ENCODE results near the gene DOCK11.

The DOCK11 gene

DNA sequence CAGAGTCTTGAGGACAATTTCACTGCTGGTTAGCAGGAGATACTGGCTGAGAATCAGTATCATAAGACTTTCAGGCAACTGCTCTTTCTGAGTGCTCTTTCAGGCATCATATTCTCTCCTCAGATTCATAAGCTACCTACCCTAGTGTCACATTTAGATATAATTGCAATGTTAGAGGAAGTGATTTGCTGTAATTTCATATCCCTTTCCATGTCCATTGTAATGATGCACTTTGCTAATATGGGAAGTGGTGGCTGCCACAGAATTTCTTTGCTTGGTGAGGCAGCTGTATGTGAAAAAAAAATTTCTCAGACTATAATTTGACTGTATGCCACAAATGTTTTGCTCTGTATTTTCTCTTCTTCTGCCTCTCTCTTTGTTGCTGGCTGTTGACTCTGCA is 63.3 kb downstream of the DOCK11 start:
- H3K9ac ChIP-seq (ENCODE audit: low read depth, low read length) = no peak overlapping the region
- H3K4me3 ChIP-seq (ENCODE audit: low read length) = no peak overlapping the region
- no peaks in the 10 kb centered on the region for H3K9me3 ChIP-seq (replicated peaks; ENCODE audit: low read length)
- H3K27me3 ChIP-seq (ENCODE audit: control insufficient read depth, insufficient read depth, low read length) = no peaks in the 10 kb centered on the region
- H3K4me2 ChIP-seq (ENCODE audit: low read length) = no peak overlapping the region
- H3K36me3 ChIP-seq (ENCODE audit: insufficient read depth, low read length) = no peaks in the 10 kb centered on the region
- H3K4me1 ChIP-seq (ENCODE audit: control insufficient read depth, insufficient read depth, low read length) = no peaks in the 10 kb centered on the region

GRCh38 chrX:118560489-118560888 is 64.9 kb downstream of the DOCK11 start:
- Histone ChIP-seq H3K4me2 (ENCODE audit: low read length) (no peak overlapping the region), H3K27me3 (ENCODE audit: control insufficient read depth, insufficient read depth, low read length) (no peaks in the 10 kb centered on the region), H3K4me1 (ENCODE audit: control insufficient read depth, insufficient read depth, low read length) (no peaks in the 10 kb centered on the region), H3K9ac (ENCODE audit: low read depth, low read length) (no peak overlapping the region), H3K4me3 (ENCODE audit: low read length) (no peak overlapping the region), H3K36me3 (ENCODE audit: insufficient read depth, low read length) (no peaks in the 10 kb centered on the region), H3K9me3 (replicated peaks; ENCODE audit: low read length) (no peaks in the 10 kb centered on the region)

DNA sequence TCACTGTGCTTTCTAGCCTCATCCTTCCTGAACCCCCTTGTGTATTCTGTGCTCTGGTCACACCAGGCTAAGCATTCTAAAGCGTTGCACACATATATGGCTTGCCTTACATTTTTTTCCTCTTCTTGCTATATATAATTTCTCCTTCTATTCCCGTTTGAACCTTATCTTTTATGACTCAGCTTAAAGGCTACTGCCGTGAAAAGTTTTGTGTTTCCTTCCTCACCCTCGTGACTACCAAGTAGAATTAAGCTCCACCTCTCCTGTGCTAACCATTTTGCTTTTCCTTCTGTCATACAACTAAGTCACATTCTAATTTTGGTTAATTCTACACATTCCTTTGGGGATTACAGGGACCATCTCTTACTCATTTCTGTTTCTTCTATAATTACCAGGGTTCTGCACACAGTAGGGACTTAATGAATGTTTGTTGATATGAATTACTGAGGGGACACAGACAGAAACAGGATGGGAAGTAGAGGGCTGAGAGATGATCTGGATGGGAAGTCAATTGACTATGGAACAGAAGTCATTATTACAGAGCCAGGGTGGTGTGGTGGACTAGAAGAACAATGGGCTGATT is 67.1 kb downstream of the DOCK11 start:
- Histone ChIP-seq H3K4me3 (ENCODE audit: low read length) (no peak overlapping the region), H3K36me3 (ENCODE audit: insufficient read depth, low read length) (no peaks in the 10 kb centered on the region)

GRCh38 chrX:118564498-118564897 is 68.9 kb downstream of the DOCK11 start:
- Histone ChIP-seq H3K9me3 (replicated peaks; ENCODE audit: low read length) (no peaks in the 10 kb centered on the region), H3K4me2 (ENCODE audit: low read length) (no peak overlapping the region), H3K27me3 (ENCODE audit: control insufficient read depth, insufficient read depth, low read length) (no peaks in the 10 kb centered on the region), H3K4me3 (ENCODE audit: low read length) (no peak overlapping the region), H3K9ac (ENCODE audit: low read depth, low read length) (no peak overlapping the region), H3K4me1 (ENCODE audit: control insufficient read depth, insufficient read depth, low read length) (no peaks in the 10 kb centered on the region), H3K36me3 (ENCODE audit: insufficient read depth, low read length) (no peaks in the 10 kb centered on the region)

More for the DNA sequence above, 67.1 kb downstream of the DOCK11 start:
- Histone ChIP-seq H3K27me3 (ENCODE audit: control insufficient read depth, insufficient read depth, low read length) (no peaks in the 10 kb centered on the region), H3K9me3 (replicated peaks; ENCODE audit: low read length) (no peaks in the 10 kb centered on the region), H3K9ac (ENCODE audit: low read depth, low read length) (no peak overlapping the region), H3K4me1 (ENCODE audit: control insufficient read depth, insufficient read depth, low read length) (no peaks in the 10 kb centered on the region), H3K4me2 (ENCODE audit: low read length) (no peak overlapping the region)

- Histone ChIP-seq H3K4me3 (ENCODE audit: low read length) (no peak overlapping the region), H3K4me1 (ENCODE audit: control insufficient read depth, insufficient read depth, low read length) (no peaks in the 10 kb centered on the region), H3K9me3 (replicated peaks; ENCODE audit: low read length) (no peaks in the 10 kb centered on the region), H3K4me2 (ENCODE audit: low read length) (no peak overlapping the region), H3K9ac (ENCODE audit: low read depth, low read length) (no peak overlapping the region), H3K36me3 (ENCODE audit: insufficient read depth, low read length) (no peaks in the 10 kb centered on the region), H3K27me3 (ENCODE audit: control insufficient read depth, insufficient read depth, low read length) (no peaks in the 10 kb centered on the region)
Measured at GRCh38 chrX:118565853-118566252, 70.2 kb downstream of the DOCK11 start.

- Histone ChIP-seq H3K4me3 (ENCODE audit: low read length) (no peak overlapping the region), H3K27me3 (ENCODE audit: control insufficient read depth, insufficient read depth, low read length) (no peaks in the 10 kb centered on the region), H3K9me3 (replicated peaks; ENCODE audit: low read length) (no peaks in the 10 kb centered on the region), H3K36me3 (ENCODE audit: insufficient read depth, low read length) (no peaks in the 10 kb centered on the region), H3K4me1 (ENCODE audit: control insufficient read depth, insufficient read depth, low read length) (no peaks in the 10 kb centered on the region), H3K4me2 (ENCODE audit: low read length) (no peak overlapping the region), H3K9ac (ENCODE audit: low read depth, low read length) (no peak overlapping the region)
Measured at GRCh38 chrX:118566359-118566758, 70.7 kb downstream of the DOCK11 start.

DNA sequence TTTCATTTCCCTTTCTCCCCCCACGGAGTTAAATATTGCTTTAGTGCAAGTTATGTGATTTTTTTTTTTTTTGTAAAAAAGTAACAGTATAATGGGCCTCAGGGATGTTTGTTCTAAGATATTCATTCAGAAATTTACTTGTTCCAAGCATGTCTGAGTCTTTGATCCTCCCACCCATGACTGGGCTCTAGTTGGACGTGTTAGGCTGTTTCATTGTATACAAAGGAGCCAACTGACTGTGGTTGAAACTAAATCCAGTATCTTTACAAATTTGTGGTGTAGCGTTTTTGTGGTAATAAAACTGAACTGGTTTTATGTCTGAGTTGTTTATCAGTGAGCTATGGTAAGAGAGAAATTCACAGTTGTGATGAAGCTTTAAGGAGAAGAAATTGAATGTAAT is 74.1 kb downstream of the DOCK11 start:
- Histone ChIP-seq H3K4me3 (ENCODE audit: low read length) (no peak overlapping the region), H3K9ac (ENCODE audit: low read depth, low read length) (no peak overlapping the region), H3K4me1 (ENCODE audit: control insufficient read depth, insufficient read depth, low read length) (no peaks in the 10 kb centered on the region), H3K27me3 (ENCODE audit: control insufficient read depth, insufficient read depth, low read length) (no peaks in the 10 kb centered on the region), H3K4me2 (ENCODE audit: low read length) (no peak overlapping the region), H3K9me3 (replicated peaks; ENCODE audit: low read length) (no peaks in the 10 kb centered on the region), H3K36me3 (ENCODE audit: insufficient read depth, low read length) (no peaks in the 10 kb centered on the region)

DNA sequence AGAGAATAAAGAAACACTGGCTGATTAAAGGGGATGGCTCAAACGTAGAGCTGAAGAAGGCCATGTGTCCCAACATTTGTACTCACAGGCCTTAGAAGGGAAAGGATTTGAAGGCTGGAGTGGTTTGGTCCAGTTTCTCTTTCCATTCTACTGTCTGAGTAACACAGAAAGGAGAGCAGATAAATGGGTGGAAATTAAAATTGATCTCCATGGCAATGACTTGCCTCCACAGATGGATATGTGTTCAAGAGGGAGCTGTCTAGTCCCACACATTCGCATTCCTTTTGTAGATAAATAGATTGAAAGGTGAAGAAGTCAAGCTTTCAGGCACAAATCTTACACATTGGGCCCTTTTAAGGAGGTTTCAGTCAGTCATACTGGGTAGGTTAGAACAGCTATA is 74.6 kb downstream of the DOCK11 start:
- Histone ChIP-seq H3K4me2 (ENCODE audit: low read length) (no peak overlapping the region), H3K9me3 (replicated peaks; ENCODE audit: low read length) (no peaks in the 10 kb centered on the region), H3K4me1 (ENCODE audit: control insufficient read depth, insufficient read depth, low read length) (no peaks in the 10 kb centered on the region), H3K4me3 (ENCODE audit: low read length) (no peak overlapping the region), H3K36me3 (ENCODE audit: insufficient read depth, low read length) (no peaks in the 10 kb centered on the region), H3K9ac (ENCODE audit: low read depth, low read length) (no peak overlapping the region), H3K27me3 (ENCODE audit: control insufficient read depth, insufficient read depth, low read length) (no peaks in the 10 kb centered on the region)

GRCh38 chrX:118571836-118572235 is 76.2 kb downstream of the DOCK11 start:
- no peak overlapping the region for H3K9ac ChIP-seq (ENCODE audit: low read depth, low read length)
- no peak overlapping the region for H3K4me2 ChIP-seq (ENCODE audit: low read length)
- H3K27me3 ChIP-seq (ENCODE audit: control insufficient read depth, insufficient read depth, low read length) = no peaks in the 10 kb centered on the region
- H3K36me3 ChIP-seq (ENCODE audit: insufficient read depth, low read length) = no peaks in the 10 kb centered on the region
- H3K4me1 ChIP-seq (ENCODE audit: control insufficient read depth, insufficient read depth, low read length) = no peaks in the 10 kb centered on the region
- no peaks in the 10 kb centered on the region for H3K9me3 ChIP-seq (replicated peaks; ENCODE audit: low read length)
- H3K4me3 ChIP-seq (ENCODE audit: low read length) = no peak overlapping the region

DNA sequence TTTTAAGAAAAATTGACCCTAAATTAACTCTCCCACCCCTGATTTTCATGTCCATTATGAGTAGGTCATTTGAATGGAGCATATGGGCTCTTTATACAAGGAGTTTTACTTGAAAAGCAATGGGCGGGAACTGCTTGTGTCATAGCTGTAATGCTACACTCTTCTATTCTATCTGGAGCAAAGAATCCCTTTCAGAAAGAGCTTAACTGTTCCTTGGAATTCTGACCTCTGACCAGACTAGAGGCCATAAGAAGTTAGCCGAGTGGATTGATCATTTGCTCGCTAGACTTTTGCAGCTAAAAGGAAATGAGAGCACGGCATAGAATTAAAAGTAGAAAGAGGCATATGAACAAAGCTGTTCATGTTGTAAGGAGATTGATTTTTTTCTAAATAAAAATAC is 79.1 kb downstream of the DOCK11 start:
- Histone ChIP-seq H3K9me3 (replicated peaks; ENCODE audit: low read length) (no peaks in the 10 kb centered on the region), H3K9ac (ENCODE audit: low read depth, low read length) (no peak overlapping the region), H3K4me3 (ENCODE audit: low read length) (no peak overlapping the region), H3K4me1 (ENCODE audit: control insufficient read depth, insufficient read depth, low read length) (no peaks in the 10 kb centered on the region), H3K4me2 (ENCODE audit: low read length) (no peak overlapping the region), H3K27me3 (ENCODE audit: control insufficient read depth, insufficient read depth, low read length) (no peaks in the 10 kb centered on the region), H3K36me3 (ENCODE audit: insufficient read depth, low read length) (no peaks in the 10 kb centered on the region)

GRCh38 chrX:118577041-118577440 is 81.4 kb downstream of the DOCK11 start:
- no peaks in the 10 kb centered on the region for H3K9me3 ChIP-seq (replicated peaks; ENCODE audit: low read length)
- no peaks in the 10 kb centered on the region for H3K36me3 ChIP-seq (ENCODE audit: insufficient read depth, low read length)
- no peak overlapping the region for H3K4me2 ChIP-seq (ENCODE audit: low read length)
- H3K4me1 ChIP-seq (ENCODE audit: control insufficient read depth, insufficient read depth, low read length) = no peaks in the 10 kb centered on the region
- no peaks in the 10 kb centered on the region for H3K27me3 ChIP-seq (ENCODE audit: control insufficient read depth, insufficient read depth, low read length)
- H3K9ac ChIP-seq (ENCODE audit: low read depth, low read length) = no peak overlapping the region
- H3K4me3 ChIP-seq (ENCODE audit: low read length) = no peak overlapping the region

DNA sequence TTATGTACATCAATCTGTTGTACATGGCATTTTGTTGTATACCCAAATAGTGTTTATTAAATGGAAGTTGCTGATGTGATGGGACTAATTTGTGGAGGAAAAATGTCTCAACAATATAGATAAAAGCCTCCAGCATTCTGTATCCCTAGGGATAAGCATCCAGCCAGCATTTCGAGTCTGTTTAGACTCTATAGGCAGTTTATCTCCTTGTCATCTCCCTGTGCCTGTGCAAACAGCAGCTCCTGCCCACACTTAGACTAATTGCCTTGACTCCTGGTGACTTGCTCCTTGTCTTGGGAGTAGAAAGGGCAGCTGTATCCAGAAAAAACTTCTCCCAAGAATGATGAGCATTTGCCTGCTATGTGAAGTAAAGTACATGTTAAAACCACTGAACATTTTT is 83.8 kb downstream of the DOCK11 start:
- Histone ChIP-seq H3K27me3 (ENCODE audit: control insufficient read depth, insufficient read depth, low read length) (no peaks in the 10 kb centered on the region), H3K4me3 (ENCODE audit: low read length) (no peak overlapping the region), H3K4me2 (ENCODE audit: low read length) (no peak overlapping the region), H3K9ac (ENCODE audit: low read depth, low read length) (no peak overlapping the region), H3K4me1 (ENCODE audit: control insufficient read depth, insufficient read depth, low read length) (no peaks in the 10 kb centered on the region), H3K9me3 (replicated peaks; ENCODE audit: low read length) (no peaks in the 10 kb centered on the region), H3K36me3 (ENCODE audit: insufficient read depth, low read length) (no peaks in the 10 kb centered on the region)

Measured in skeletal muscle satellite cell (primary cell).